HG03571 (cell line): ENCODE measurements around the gene SREK1.
"Not testable (repeated sequence)": the region's sequence is repeated elsewhere in the genome, so short reads cannot be mapped to it uniquely, and the experiment has no call there.

Source experiments
- ATAC-seq: cut with Tn5 transposase; IDR thresholded peaks from one replicate; pipeline ENCODE4 v1.9.1; 2021; ENCODE audit not compliant: unreplicated experiment

SREK1 gene

GRCh38 chr5:66209794-66210193 is 65.7 kb downstream of the SREK1 start:
- ATAC-seq, result no peak

DNA sequence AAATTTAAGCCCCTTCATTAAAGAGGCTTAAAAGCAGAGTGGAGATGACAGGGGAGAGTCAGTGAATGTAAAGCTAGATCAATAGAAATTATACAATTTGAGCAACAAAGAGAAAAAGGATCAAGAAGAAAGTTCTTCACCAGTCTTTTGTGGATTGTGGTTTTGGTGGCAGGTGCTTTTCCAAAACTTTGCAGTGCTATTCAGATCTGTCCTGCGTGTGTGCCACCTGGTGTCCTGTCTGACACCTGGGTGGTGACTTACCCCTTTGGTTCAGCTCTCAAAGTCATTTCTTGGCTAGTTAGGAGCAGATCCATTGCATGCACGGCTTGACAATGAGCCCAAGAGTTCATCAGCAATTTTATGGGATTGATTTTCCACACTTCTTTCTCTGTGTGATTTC is 69.4 kb downstream of the SREK1 start:
- ATAC-seq, result no peak

DNA sequence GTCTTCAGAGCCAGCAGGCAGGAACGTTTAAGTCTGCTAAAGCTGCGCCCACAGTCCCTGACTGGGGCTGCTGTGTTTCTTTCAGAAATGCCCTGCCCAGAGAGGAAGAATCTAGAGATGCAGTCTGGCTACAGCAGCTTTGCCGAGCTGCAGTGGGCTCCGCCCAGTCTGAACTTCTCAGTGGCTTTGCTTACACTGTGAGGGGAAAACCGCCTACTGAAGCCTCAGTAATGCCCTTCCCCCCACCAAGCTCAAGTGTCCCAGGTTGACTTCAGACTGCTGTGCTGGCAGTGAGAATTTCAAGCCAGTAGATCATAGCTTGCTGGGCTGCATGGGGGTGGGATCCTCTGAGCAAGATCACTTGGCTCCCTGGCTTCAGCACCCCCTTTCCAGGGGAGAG is 78.4 kb downstream of the SREK1 start:
- ATAC-seq, result no peak

- not testable (repeated sequence) for ATAC-seq
These were observed 78.8 kb downstream of the SREK1 start for GRCh38 chr5:66222896-66223295.

- no peak for ATAC-seq
These were observed 79.5 kb downstream of the SREK1 start for GRCh38 chr5:66223637-66224036.

DNA sequence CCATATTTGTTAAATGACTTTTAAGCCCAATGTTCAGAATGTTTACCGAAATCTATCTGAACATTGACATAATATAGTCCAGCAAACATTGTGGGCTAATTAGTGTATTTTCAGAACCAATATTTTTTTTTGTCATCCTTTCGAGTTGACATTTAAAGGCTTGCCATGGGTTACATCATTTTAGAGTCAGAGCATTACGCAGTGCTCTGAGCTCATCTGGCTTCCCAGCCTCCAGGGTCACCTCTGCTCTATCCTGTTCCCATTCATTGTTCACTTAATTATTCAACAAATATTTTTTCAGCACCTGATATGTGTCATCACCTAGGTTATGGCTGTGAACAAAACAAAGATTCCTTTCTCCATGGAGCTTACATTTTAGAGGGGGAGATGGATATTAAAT is 80.2 kb downstream of the SREK1 start:
- no peak for ATAC-seq

DNA sequence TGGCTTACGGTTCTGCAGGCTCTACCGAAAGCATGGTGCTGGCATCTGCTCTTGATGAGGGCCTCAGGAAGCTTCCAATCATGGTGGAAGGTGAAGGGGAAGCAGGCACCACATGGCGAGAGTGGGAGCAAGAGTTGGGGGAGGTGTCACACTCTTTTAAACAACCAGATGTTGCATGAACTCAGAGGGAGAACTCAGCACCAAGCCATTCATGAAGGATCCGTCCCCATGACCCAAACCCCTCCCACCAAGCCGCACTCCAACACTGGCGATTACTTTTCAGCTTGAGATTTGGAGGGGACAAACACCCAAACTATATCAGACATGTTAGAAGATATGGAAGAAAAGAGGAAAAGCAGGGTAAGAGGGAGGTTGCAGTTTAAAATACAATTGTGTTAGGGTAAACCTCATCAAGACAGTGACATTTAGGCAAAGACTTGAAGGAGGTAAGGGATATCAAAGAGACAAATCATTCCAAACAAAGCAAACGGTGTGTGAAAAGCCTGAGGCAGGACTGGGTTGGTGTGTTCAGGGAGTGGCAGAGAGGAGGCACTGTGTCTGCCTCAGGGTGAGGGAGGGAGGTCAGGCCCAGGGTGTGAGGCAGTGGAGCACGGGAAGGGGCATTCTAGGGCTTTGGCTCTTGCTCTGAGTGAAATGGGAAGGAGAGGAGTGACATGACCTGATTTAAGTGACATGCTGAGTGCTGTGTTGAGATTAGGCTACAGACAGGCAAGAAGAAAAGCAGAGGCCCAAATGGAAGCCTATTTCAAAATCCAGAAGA is 80.9 kb downstream of the SREK1 start:
- ATAC-seq, result no peak

DNA sequence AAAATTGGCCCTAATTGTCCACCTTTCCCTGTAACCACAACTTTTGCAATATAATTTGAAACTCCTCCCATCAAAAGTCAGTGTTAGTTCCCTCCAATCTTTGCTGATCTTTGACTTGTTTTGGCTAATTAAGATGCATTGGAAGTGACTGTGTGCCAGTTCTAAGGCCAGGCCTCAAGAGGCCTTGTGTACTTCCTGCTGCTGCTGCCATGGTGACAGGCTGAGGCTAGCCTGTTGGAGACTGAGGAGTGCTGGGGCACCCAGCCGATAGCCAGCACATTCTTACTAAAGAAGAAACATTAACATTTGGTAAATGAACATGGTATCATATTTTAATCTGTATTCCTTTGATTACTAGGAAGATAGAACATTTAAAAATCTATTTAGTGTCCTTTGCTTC is 86.5 kb downstream of the SREK1 start:
- ATAC-seq, result no peak

DNA sequence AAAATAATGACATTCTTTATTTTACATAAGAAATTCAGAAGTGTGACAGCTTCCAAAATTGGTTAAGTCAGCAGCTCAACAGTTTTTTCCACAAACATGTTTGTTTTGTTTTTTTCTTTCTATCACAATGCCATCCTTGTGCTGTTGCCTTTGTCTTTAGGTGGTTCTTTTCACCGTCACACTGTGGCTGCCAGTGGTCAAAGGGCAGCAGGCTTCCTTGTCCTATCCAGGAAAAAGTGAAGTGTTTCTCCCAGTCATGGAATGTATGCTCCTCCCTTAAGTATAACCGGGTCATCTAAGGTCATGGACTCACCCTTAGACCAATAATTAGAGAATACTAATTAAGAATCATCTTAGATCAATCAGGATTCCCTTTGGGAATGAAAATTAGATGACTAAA is 87.4 kb downstream of the SREK1 start:
- no peak for ATAC-seq

GRCh38 chr5:66232275-66232674 is 88.2 kb downstream of the SREK1 start:
- no peak for ATAC-seq

DNA sequence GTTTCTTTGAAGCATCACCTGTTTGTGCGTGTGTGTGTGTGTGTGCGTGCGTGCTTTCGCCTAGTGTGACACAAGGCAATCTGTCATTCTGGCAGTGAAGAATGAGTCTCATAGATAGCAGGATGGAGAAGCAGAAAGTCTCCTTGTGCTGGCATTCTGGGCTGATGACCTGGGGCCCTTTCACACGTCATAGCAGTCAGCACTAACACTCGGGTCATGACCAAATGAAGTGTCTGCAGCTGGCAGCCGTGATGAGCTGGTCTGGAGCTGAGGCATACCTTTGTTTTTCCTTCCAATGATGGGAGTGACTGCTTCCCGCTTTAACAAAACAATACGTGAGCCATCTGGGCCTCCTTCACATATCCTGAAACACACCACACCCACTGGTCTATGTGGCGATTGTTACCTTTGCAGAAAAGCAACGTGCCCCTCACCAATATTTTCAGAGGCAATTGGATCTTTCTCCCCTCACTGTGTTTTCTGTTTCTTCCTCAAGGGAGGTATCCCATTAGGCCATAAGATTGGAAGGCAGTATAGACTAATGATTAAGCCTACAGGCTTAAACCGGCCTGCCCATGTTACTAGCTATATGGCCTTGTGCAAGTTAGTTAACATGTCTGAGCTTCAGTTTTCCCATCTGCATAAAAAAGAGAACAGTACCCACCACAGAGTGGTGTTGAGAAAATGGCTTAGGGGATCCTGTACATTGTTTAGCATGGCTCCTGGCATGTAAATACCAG is 88.8 kb downstream of the SREK1 start:
- no peak for ATAC-seq
